NCI-H1694 (cell line): ENCODE results near the gene REEP3.

ENCODE experiments used
- DNase-seq: peaks from one replicate; lab custom pipeline; 2025; lab: John Stamatoyannopoulos, UW

REEP3 gene

GRCh38 chr10:63666836-63667383 is 145.7 kb downstream of the REEP3 start:
- no peak for DNase-seq

GRCh38 chr10:63667596-63668480 is 146.6 kb downstream of the REEP3 start:
- DNase-seq = no peak

- DNase-seq = no peak
These were observed 149.2 kb downstream of the REEP3 start for GRCh38 chr10:63670291-63670898.

GRCh38 chr10:63671317-63671937 is 150.2 kb downstream of the REEP3 start:
- DNase-seq = no peak

GRCh38 chr10:63672491-63672890 is 151.3 kb downstream of the REEP3 start:
- no peak for DNase-seq

- DNase-seq = no peak
These were observed 152.0 kb downstream of the REEP3 start for GRCh38 chr10:63673246-63673645.

GRCh38 chr10:63673846-63674245 is 152.6 kb downstream of the REEP3 start:
- DNase-seq = no peak
